Heart right ventricle (tissue), 16 donors: ENCODE measurements around the gene ITGA6. TPM values are rescaled to one million over a fixed set of nuclear protein-coding genes. Genes with fewer than 3 reads are reported as not detected.

Experiments
- ATAC-seq, 8 donors: fragments of 200-7000 bp; cut with Tn5 transposase; one replicate each; pipeline ENCODE4 v1.9.1; 2020; ENCODE audit warnings: mild to moderate bottlenecking in 8 of 8, moderate library complexity in 8 of 8, moderate number of reproducible peaks in 1 of 8
- DNase-seq, 2 donors: peaks; one replicate each; pipeline ENCODE4 v3.0.0-alpha.2; 2020
- H3K27ac ChIP-seq, 10 donors: fragments of 200-600 bp; sonication (generic) in 2 of 10; one replicate each; pipeline versions ENCODE4 v1.5.0 to v1.8.0; 2020 to 2022; ENCODE audit warnings: mild to moderate bottlenecking in 3 of 10
- H3K27me3 ChIP-seq, 7 donors: fragments of 200-600 bp; one replicate each; pipeline ENCODE4 v1.8.0; 2021 to 2022; ENCODE audit warnings: mild to moderate bottlenecking in 2 of 7
- H3K36me3 ChIP-seq, 9 donors: fragments of 200-600 bp; sonication (generic) in 1 of 9; one replicate each; pipeline versions ENCODE4 v1.5.0 to v1.8.0; 2020 to 2022; ENCODE audit warnings: mild to moderate bottlenecking in 2 of 9
- H3K4me1 ChIP-seq, 9 donors: fragments of 200-600 bp; sonication (generic) in 1 of 9; one replicate each; pipeline versions ENCODE4 v1.5.0 to v1.8.0; 2020 to 2022; ENCODE audit warnings: mild to moderate bottlenecking in 4 of 9
- H3K4me3 ChIP-seq, 10 donors: fragments of 200-600 bp; sonication (generic) in 2 of 10; one replicate each; pipeline versions ENCODE4 v1.5.0 to v1.8.0; 2020 to 2022; ENCODE audit warnings: mild to moderate bottlenecking in 7 of 10, moderate library complexity in 2 of 10
- H3K9me3 ChIP-seq, 11 donors: fragments of 200-600 bp in 10 of 11; sonication (generic) in 2 of 11; one replicate each; pipeline versions ENCODE4 v1.5.0 to v1.8.0; 2013 to 2022; ENCODE audit warnings: mild to moderate bottlenecking in 2 of 11, control low read depth in 1 of 11, moderate library complexity in 1 of 11
- whole genome bisulfite sequencing, 2 donors: extraction: QIAGEN DNeasy Blood & Tissue Kit; methylation state at CpG; one replicate each; pipeline ENCODE4 v1.1.7; 2013; ENCODE audit warnings: inconsistent platforms in 1 of 2; 5-methylcytosine and 5-hydroxymethylcytosine counted together
- intact Hi-C, 10 donors: fragments of 100-400 bp; cut with DNase I; formaldehyde crosslinking; loops; one replicate each; pipeline versions ENCODE4 v1.11.1 to v1.14.2; 2022
- polyA plus RNA-seq, 2 donors: library from polyadenylated mRNA; stranded (reverse); fragments of 200-250 nt; gene quantifications; one replicate each; pipeline ENCODE4 v1.2.3, GENCODE V29; 2013
- total RNA-seq, 10 donors: library from RNA; stranded (reverse); fragmentation: NEBNext Ultra II Directional in 3 of 10; extraction: Animal tissue kit (Norgen Biotek cat#: 25700) in 3 of 10; gene quantifications; one replicate each; pipeline versions ENCODE4 v1.2.1 to v1.2.4, GENCODE V29; 2021 to 2023
- TF ChIP-seq, protein P1 (sequence below), 9 donors: fragments of 200-600 bp; sonication (generic) in 2 of 9; IDR thresholded peaks; one replicate each; pipeline versions ENCODE4 v1.5.0 to v1.8.0; 2021 to 2022; ENCODE audit warnings: antibody characterized with exemption in 9 of 9, mild to moderate bottlenecking in 5 of 9, moderate library complexity in 1 of 9
- donor health status: Arrhythmogenic right ventricular cardiomyopathy.
- donor health status: ischemic (EF 13 %, LVEDD 7.1; RV severe dilation, severe dysfunction).
- donor health status: healthy with polysubstance abuse.
- donor health status: DM: no; HTN: yes; CAD: no.
- donor health status: DM: no; HTN: no; CAD: no.
- donor health status: ischemic (EF 25% LVEDD 6.9; RV normal size, moderate dysfunction).
- donor health status: ischemic (EF 25% LVEDD 5.7; RV mildly dilated, moderate dysfunction).
- donor health status: healthy.
- donor health status: DM: yes; HTN: yes; CAD: no.
- donor health status: Ischemic cardiomyopathy.
- donor health status: ischemic (EF 35%, LVEDD 5.7; RV mildly dilated, moderate dysfunction).
- donor health status: nonischemic (EF 11% LVEDD 7.7; RV severe dilation, severe dysfunction).
- donor health status: DM: yes; HTN: yes; CAD: no.
- donor health status: PGD.
- donor health status: ischemic (EF 29% LVEDD 5.4; RV normal size, mild dysfunction).
- donor health status: nonischemic (EF 23%, LVEDD 6.1; RV moderate dilation, normal function).

Gene ITGA6
- total and polyA plus RNA-seq, 12 donors, result 22.1 to 68.3 (median 45.1) TPM

DNA sequence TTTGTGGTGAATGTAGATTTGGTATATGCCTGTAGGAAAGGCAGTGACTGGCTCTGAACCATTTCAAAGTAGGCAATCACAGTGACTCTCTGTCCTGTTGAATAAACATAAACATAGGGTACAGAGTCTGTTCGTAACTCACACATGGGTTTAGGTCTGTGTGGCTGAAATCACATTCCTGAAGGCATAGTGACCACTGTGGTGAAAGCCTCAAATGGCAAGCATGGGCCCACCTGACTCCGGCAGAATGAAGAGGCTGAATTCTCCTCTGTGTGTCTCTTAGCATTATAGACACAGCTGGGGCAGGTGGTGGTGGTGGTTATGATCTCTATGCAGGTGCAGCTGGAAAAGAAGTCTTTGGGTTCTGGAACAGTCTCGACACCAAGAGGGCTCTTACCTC lies 61.2 kb downstream of the ITGA6 start:
- 95 to 98% methylated on average over 3 of the region's 3 CpGs for WGBS, 2 donors
- TF ChIP-seq, protein P1, sequence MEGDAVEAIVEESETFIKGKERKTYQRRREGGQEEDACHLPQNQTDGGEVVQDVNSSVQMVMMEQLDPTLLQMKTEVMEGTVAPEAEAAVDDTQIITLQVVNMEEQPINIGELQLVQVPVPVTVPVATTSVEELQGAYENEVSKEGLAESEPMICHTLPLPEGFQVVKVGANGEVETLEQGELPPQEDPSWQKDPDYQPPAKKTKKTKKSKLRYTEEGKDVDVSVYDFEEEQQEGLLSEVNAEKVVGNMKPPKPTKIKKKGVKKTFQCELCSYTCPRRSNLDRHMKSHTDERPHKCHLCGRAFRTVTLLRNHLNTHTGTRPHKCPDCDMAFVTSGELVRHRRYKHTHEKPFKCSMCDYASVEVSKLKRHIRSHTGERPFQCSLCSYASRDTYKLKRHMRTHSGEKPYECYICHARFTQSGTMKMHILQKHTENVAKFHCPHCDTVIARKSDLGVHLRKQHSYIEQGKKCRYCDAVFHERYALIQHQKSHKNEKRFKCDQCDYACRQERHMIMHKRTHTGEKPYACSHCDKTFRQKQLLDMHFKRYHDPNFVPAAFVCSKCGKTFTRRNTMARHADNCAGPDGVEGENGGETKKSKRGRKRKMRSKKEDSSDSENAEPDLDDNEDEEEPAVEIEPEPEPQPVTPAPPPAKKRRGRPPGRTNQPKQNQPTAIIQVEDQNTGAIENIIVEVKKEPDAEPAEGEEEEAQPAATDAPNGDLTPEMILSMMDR (IDR thresholded peaks at IDR 0.05), result no peak
- intact Hi-C loops, result no loop called here
- ATAC-seq, result no peak
- Histone ChIP-seq H3K4me1 (peaks cover 0 to 8% (median 0%) of the 10 kb centered on the region in 9 donors), H3K4me3 (no peak overlapping the region), H3K9me3 (no peaks in the 10 kb centered on the region), H3K36me3 (peaks cover 0 to 98% (median 35%) of the 10 kb centered on the region in 9 donors), H3K27me3 (no peaks in the 10 kb centered on the region), H3K27ac (no peak overlapping the region)
- no peak for DNase-seq

DNA sequence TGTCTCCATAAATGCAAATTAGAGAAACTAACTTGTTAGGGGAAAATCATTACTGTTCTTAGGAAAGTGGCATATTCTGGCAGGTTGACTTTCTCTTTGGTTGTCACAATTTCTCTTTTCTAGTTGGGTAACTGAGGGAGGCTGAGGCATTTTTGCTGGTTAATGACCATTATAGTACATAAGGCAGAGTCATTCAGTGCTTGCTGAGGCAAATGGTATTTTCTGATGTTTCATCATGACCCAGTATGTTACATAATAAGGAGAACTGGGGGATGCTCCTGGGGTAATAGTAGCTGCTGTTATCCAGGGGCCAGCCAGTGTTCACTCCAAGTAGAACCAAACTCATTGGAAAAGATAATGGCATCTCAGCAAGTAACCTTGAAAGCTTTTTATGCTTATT lies 62.3 kb downstream of the ITGA6 start:
- Histone ChIP-seq H3K4me1 (no peaks in the 10 kb centered on the region), H3K9me3 (no peaks in the 10 kb centered on the region), H3K4me3 (no peak overlapping the region), H3K27me3 (no peaks in the 10 kb centered on the region), H3K36me3 (peaks cover 0 to 100% (median 35%) of the 10 kb centered on the region in 9 donors), H3K27ac (no peak overlapping the region)
- no peak for DNase-seq
- TF ChIP-seq, protein P1 (IDR thresholded peaks at IDR 0.05), result no peak
- ATAC-seq, result no peak
- intact Hi-C loops, result no loop called here

DNA sequence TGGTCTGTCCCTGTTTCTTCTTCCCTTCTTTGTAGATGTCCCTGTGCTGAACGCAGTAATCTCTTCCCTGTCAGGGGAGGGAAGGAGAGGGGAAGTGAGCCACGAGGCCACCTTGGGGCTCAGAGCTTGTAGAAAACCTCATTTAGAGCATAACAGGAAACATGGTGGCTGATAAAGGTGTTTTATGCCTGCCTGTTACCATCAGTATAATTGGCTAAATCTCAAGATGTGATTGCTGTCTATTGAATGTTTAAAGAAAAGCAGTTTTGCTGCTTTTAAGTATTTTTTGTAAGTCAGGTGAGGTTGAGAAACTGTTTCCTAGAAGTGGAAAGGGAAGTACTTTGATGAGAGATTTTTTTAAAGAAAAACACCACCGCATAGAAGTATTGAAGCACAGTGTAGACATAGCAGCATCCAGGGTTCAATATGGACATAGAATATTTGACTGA lies 68.8 kb downstream of the ITGA6 start:
- intact Hi-C loops, result no loop called here
- ATAC-seq (no peak), DNase-seq (no peak)
- TF ChIP-seq, protein P1 (IDR thresholded peaks at IDR 0.05), result no peak
- Histone ChIP-seq H3K9me3 (no peaks in the 10 kb centered on the region), H3K27me3 (no peaks in the 10 kb centered on the region), H3K36me3 (peaks cover 0 to 99% (median 31%) of the 10 kb centered on the region in 9 donors), H3K27ac (peak overlapping the region in 1 of 10 donors; percentile 31), H3K4me3 (no peak overlapping the region), H3K4me1 (peaks cover 0 to 14% (median 0%) of the 10 kb centered on the region in 9 donors)
- WGBS, 2 donors, result 60 to 61% methylated on average over 3 of the region's 3 CpGs

DNA sequence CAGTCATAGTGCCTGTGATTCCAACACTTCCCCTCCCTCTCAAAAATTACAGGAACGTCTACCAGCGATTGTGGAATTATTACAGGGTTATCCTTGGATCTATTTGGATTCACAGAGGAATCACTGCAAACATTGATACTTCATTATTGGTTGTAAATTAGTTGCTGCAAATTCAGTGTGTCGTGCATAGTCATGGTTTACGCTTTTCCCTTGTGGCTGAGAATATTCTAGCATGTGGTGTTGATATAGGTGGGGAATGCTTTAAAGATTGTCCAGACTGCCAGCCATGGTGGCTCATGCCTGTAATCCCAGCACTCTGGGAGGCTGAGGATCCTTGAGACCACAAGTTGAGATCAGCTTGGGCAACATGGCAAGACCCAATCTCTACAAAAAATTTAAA lies 79.8 kb downstream of the ITGA6 start:
- H3K27ac ChIP-seq, result no peak overlapping the region
- TF ChIP-seq, protein P1 (IDR thresholded peaks at IDR 0.05), result no peak
- intact Hi-C loops, result no loop called here
- WGBS, 2 donors, result 95 to 96% methylated on average over 4 of the region's 4 CpGs
- H3K4me1 ChIP-seq, result no peaks in the 10 kb centered on the region
- H3K4me3 ChIP-seq, result no peak overlapping the region
- no peak for ATAC-seq
- peaks cover 0 to 63% (median 7%) of the 10 kb centered on the region in 9 donors for H3K36me3 ChIP-seq
- no peaks in the 10 kb centered on the region for H3K27me3 ChIP-seq
- peaks cover 0 to 21% (median 10%) of the 10 kb centered on the region in 11 donors for H3K9me3 ChIP-seq
- DNase-seq, result no peak
